B cell (primary cell): ENCODE data around the gene SEPTIN11. TPM values are rescaled to one million over a fixed set of nuclear protein-coding genes. Genes with fewer than 3 reads are reported as not detected.

Experiments used
- ATAC-seq: fragments of 200-7000 bp; cut with Tn5 transposase; one replicate; pipeline ENCODE4 v1.10.0; 2021; ENCODE audit warnings: low read depth, mild to moderate bottlenecking, moderate number of reproducible peaks, moderate library complexity
- CTCF ChIA-PET: fragments of 350-600 bp; sonication (Branson Sonifier 250); formaldehyde crosslinking; loops from one replicate; lab custom pipeline; 2021; ENCODE audit warnings: antibody characterized with exemption, inconsistent platforms; lab: Charles Lee
- POLR2A ChIA-PET: fragments of 350-600 bp; sonication (Branson Sonifier 250); formaldehyde crosslinking; loops from one replicate; lab custom pipeline; 2021; ENCODE audit warnings: antibody characterized with exemption; lab: Charles Lee
- DNase-seq: peaks from one replicate; pipeline ENCODE4 v3.0.0; 2013
- H2AFZ ChIP-seq: 2 replicates; pipeline ENCODE4 v1.6.1; 2012; ENCODE audit warnings: mild to moderate bottlenecking, low read depth, low read length; ENCODE audit not compliant: insufficient read depth, poor library complexity, severe bottlenecking
- H3K27ac ChIP-seq, 2 donors: 1 replicate in 1 of 2; 2 replicates in 1 of 2; pipeline ENCODE4 v1.5.1; 2012 to 2013; ENCODE audit warnings: low read length in 2 of 2, mild to moderate bottlenecking in 2 of 2, moderate library complexity in 1 of 2
- H3K27me3 ChIP-seq, 4 experiments: fragments of 200-600 bp in 1 of 4; sonication (generic) in 1 of 4; replicated peaks in 1 of 4; 1 replicate in 2 of 4; 2 replicates in 2 of 4; pipeline versions ENCODE4 v1.6.1 to v1.7.0; 2013 to 2016; ENCODE audit warnings: low read length in 3 of 4, mild to moderate bottlenecking in 2 of 4, mixed read lengths in 1 of 4, moderate library complexity in 1 of 4; ENCODE audit not compliant: insufficient read depth in 4 of 4, control insufficient read depth in 3 of 4; ENCODE audit errors: control extremely low read depth in 1 of 4
- H3K36me3 ChIP-seq, 2 experiments: replicated peaks in 1 of 2; 1 replicate in 1 of 2; 2 replicates in 1 of 2; pipeline versions ENCODE4 v1.6.1 to v1.7.1; 2013; ENCODE audit warnings: low read length in 1 of 2; ENCODE audit not compliant: insufficient read depth in 2 of 2, control insufficient read depth in 1 of 2; ENCODE audit errors: control extremely low read depth in 1 of 2, extremely low read depth in 1 of 2
- H3K4me1 ChIP-seq, 2 donors: fragments of 200-600 bp in 1 of 2; sonication (generic) in 1 of 2; 1 replicate in 1 of 2; 2 replicates in 1 of 2; pipeline versions ENCODE4 v1.5.1 to v1.6.1; 2013 to 2017; ENCODE audit warnings: low read length in 2 of 2; ENCODE audit not compliant: control insufficient read depth in 2 of 2, insufficient read depth in 2 of 2
- H3K4me2 ChIP-seq: replicated peaks from 2 replicates; pipeline ENCODE3; 2012; ENCODE audit warnings: mild to moderate bottlenecking, low read depth, low read length; ENCODE audit not compliant: poor library complexity, severe bottlenecking
- H3K4me3 ChIP-seq, 5 experiments: fragments of 200-600 bp in 1 of 5; sonication (generic) in 1 of 5; 1 replicate in 3 of 5; 2 replicates in 2 of 5; pipeline versions ENCODE4 v1.5.1 to v1.7.0; 2011 to 2016; ENCODE audit warnings: low read length in 4 of 5, mild to moderate bottlenecking in 4 of 5, low read depth in 2 of 5, control low read depth in 1 of 5, moderate library complexity in 1 of 5; ENCODE audit not compliant: insufficient read depth in 1 of 5; ENCODE audit errors: control extremely low read depth in 1 of 5, extremely low read depth in 1 of 5
- H3K79me2 ChIP-seq: fragments of 200-600 bp; sonication (generic); one replicate; pipeline ENCODE4 v1.6.0; 2016; ENCODE audit warnings: low read length; ENCODE audit not compliant: control insufficient read depth, insufficient read depth
- H3K9ac ChIP-seq: fragments of 200-600 bp; sonication (generic); 2 replicates; pipeline ENCODE4 v1.6.1; 2017; ENCODE audit warnings: mild to moderate bottlenecking, low read length, moderate library complexity
- H3K9me3 ChIP-seq, 3 donors: one replicate each; pipeline versions ENCODE4 v1.6.1 to v1.7.1; 2013; ENCODE audit warnings: low read length in 2 of 3; ENCODE audit not compliant: control insufficient read depth in 2 of 3, insufficient read depth in 1 of 3; ENCODE audit errors: control extremely low read depth in 1 of 3
- H4K20me1 ChIP-seq: 2 replicates; pipeline ENCODE4 v1.6.0; 2012; ENCODE audit warnings: mild to moderate bottlenecking, low read length; ENCODE audit not compliant: insufficient read depth, control insufficient read depth, poor library complexity, severe bottlenecking
- H3K27ac Mint-ChIP-seq: one replicate; pipeline ENCODE4 v1.8.0; 2021; ENCODE audit warnings: mixed read lengths
- H3K27me3 Mint-ChIP-seq: one replicate; pipeline ENCODE4 v1.8.0; 2021; ENCODE audit warnings: mixed read lengths
- H3K4me1 Mint-ChIP-seq: one replicate; pipeline ENCODE4 v1.8.0; 2021; ENCODE audit warnings: mixed read lengths
- H3K4me3 Mint-ChIP-seq: one replicate; pipeline ENCODE4 v1.8.0; 2021; ENCODE audit warnings: mixed read lengths
- H3K9me3 Mint-ChIP-seq: one replicate; pipeline ENCODE4 v1.8.0; 2022; ENCODE audit warnings: mixed read lengths; ENCODE audit not compliant: insufficient read depth
- EZH2 ChIP-seq: IDR thresholded peaks from 2 replicates; pipeline ENCODE4 v1.6.1; 2012; ENCODE audit warnings: borderline replicate concordance, low read depth, mild to moderate bottlenecking, moderate library complexity, low read length; ENCODE audit not compliant: insufficient read depth, poor library complexity, severe bottlenecking
- WGBS: methylation state at CpG from one replicate; pipeline ENCODE4 v1.1.5; 2013; ENCODE audit warnings: missing lambda C conversion rate; ENCODE audit not compliant: insufficient coverage; 5-methylcytosine and 5-hydroxymethylcytosine counted together
- intact Hi-C: fragments of 100-400 bp; cut with micrococcal nuclease; formaldehyde crosslinking; loops from one replicate; pipeline ENCODE4 v1.10.0; 2022
- polyA plus RNA-seq: library from polyadenylated mRNA; depleted of rRNA; stranded (reverse); fragments of >200 nt; gene quantifications from 2 replicates; pipeline ENCODE4 v1.2.3, GENCODE V29; 2012
- total RNA-seq, 2 donors: library from RNA; stranded (reverse); fragments of 120-200 nt in 1 of 2; gene quantifications; 1 replicate in 1 of 2; 2 replicates in 1 of 2; pipeline versions ENCODE4 v1.2.3 to v1.2.4, GENCODE V29; 2013 to 2022
- TF ChIP-seq, protein P1 (sequence below): fragments of 200-600 bp; IDR thresholded peaks from one replicate; pipeline ENCODE4 v1.8.0; 2022; ENCODE audit warnings: antibody characterized with exemption, mild to moderate bottlenecking

The SEPTIN11 gene
- total and polyA plus RNA-seq, 2 donors (not counting 1 experiment from before 2014, with no cell fraction given) = 3.5 to 22.7 TPM

DNA sequence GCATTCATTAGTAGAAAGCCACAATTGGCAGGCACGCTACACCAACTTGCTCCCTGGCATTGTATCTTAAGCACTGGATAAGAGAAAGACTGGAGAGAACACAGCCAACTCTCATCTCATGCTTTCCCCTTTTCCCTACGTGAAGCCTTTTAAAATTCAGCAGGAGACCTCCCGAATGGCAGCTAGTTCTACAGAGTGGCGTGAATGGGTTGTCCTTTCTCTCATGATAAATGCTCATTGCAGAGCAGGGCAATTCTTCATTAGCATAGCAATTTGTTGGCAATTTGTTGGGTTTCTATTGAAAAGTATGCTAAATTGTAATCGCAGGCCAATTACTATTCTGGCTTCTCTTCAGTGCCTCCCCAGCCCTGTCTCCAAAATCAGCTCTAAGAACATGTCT, 48.0 kb downstream of the SEPTIN11 start:
- Histone ChIP-seq H2AFZ (no peak overlapping the region), H3K4me1 (peaks cover 0 to 7% of the 10 kb centered on the region in 2 donors), H3K79me2 (no peaks in the 10 kb centered on the region), H3K4me2 (no peak overlapping the region), H3K4me3 (no peak overlapping the region), H3K9ac (no peak overlapping the region), H3K9me3 (no peaks in the 10 kb centered on the region), H3K27me3 (no peaks in the 10 kb centered on the region), H3K36me3 (peaks cover 6 to 9% of the 10 kb centered on the region in 2 experiments), H4K20me1 (no peaks in the 10 kb centered on the region), H3K27ac (no peak overlapping the region)
- Mint-ChIP-seq H3K9me3 (no peaks in the 10 kb centered on the region), H3K27ac (no peak overlapping the region), H3K4me3 (no peak overlapping the region), H3K4me1 (peaks cover 12% of the 10 kb centered on the region), H3K27me3 (no peaks in the 10 kb centered on the region)
- intact Hi-C loops = no loop called here
- POLR2A ChIA-PET = no interaction called here
- no peak for ATAC-seq
- 100% methylated on average over 3 of the region's 5 CpGs for WGBS
- no peak for TF ChIP-seq EZH2
- TF ChIP-seq, protein P1, sequence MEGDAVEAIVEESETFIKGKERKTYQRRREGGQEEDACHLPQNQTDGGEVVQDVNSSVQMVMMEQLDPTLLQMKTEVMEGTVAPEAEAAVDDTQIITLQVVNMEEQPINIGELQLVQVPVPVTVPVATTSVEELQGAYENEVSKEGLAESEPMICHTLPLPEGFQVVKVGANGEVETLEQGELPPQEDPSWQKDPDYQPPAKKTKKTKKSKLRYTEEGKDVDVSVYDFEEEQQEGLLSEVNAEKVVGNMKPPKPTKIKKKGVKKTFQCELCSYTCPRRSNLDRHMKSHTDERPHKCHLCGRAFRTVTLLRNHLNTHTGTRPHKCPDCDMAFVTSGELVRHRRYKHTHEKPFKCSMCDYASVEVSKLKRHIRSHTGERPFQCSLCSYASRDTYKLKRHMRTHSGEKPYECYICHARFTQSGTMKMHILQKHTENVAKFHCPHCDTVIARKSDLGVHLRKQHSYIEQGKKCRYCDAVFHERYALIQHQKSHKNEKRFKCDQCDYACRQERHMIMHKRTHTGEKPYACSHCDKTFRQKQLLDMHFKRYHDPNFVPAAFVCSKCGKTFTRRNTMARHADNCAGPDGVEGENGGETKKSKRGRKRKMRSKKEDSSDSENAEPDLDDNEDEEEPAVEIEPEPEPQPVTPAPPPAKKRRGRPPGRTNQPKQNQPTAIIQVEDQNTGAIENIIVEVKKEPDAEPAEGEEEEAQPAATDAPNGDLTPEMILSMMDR = no peak
- CTCF ChIA-PET = no interaction called here
- no peak for DNase-seq

GRCh38 chr4:76998251-76998901, 48.8 kb downstream of the SEPTIN11 start:
- Histone ChIP-seq H3K9me3 (no peaks in the 10 kb centered on the region), H4K20me1 (no peaks in the 10 kb centered on the region), H3K4me1 (peaks cover 0 to 7% of the 10 kb centered on the region in 2 donors), H3K36me3 (peaks cover 6 to 9% of the 10 kb centered on the region in 2 experiments), H3K4me2 (no peak overlapping the region), H3K9ac (no peak overlapping the region), H3K27me3 (no peaks in the 10 kb centered on the region), H2AFZ (no peak overlapping the region), H3K27ac (no peak overlapping the region), H3K79me2 (no peaks in the 10 kb centered on the region), H3K4me3 (no peak overlapping the region)
- ChIA-PET POLR2A (no interaction called here), CTCF (no interaction called here)
- Mint-ChIP-seq H3K4me1 (peaks cover 8% of the 10 kb centered on the region), H3K27me3 (no peaks in the 10 kb centered on the region), H3K4me3 (no peak overlapping the region), H3K9me3 (no peaks in the 10 kb centered on the region), H3K27ac (no peak overlapping the region)
- WGBS = 90% methylated on average over 5 of the region's 8 CpGs
- intact Hi-C loops = no loop called here
- TF ChIP-seq, protein P1 = no peak
- no peak for TF ChIP-seq EZH2
- no peak for ATAC-seq
- DNase-seq = no peak

Other genes with a start within 250 kb of the SEPTIN11 start
- not detected in 2 replicates for gene SOWAHB, start 51.6 kb upstream of the SEPTIN11 start, total RNA-seq
- gene SOWAHB, start 51.6 kb upstream of the SEPTIN11 start, polyA plus RNA-seq = not detected in 2 replicates
- 314 and 328 TPM in 2 replicates for gene CCNI, start 126.2 kb downstream of the SEPTIN11 start, total RNA-seq
- gene CCNI, start 126.2 kb downstream of the SEPTIN11 start, polyA plus RNA-seq = 95.1 and 104 TPM in 2 replicates
- 71.9 and 75.0 TPM in 2 replicates for gene CCNG2, start 207.5 kb downstream of the SEPTIN11 start, total RNA-seq
- 39.9 and 134 TPM in 2 replicates for gene CCNG2, start 207.5 kb downstream of the SEPTIN11 start, polyA plus RNA-seq